ENCODE measurements around the gene FNIP2.

FNIP2 gene

DNA sequence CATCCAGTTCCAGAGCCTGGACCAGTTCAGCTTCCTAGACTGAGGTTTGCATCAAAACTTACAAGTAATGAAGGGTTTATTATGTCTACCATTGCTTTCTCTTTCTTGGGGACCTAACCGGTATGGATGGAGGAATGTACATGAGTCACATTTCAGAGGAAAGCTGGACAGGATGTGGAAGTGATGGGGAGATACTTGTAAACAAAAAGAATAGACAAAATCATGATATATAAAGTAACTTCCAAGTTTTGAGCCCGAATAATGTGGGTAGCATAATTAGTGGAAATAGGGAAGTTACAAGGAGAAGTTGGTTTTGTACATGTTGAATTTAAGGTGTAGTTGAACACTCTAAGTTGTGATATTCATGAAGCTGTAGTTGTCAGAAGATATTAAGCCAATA is 15.0 kb downstream of the FNIP2 start:
- no peak overlapping the region for H3K4me3 ChIP-seq (ENCODE audit: low read length)
- TF ChIP-seq, protein P1, sequence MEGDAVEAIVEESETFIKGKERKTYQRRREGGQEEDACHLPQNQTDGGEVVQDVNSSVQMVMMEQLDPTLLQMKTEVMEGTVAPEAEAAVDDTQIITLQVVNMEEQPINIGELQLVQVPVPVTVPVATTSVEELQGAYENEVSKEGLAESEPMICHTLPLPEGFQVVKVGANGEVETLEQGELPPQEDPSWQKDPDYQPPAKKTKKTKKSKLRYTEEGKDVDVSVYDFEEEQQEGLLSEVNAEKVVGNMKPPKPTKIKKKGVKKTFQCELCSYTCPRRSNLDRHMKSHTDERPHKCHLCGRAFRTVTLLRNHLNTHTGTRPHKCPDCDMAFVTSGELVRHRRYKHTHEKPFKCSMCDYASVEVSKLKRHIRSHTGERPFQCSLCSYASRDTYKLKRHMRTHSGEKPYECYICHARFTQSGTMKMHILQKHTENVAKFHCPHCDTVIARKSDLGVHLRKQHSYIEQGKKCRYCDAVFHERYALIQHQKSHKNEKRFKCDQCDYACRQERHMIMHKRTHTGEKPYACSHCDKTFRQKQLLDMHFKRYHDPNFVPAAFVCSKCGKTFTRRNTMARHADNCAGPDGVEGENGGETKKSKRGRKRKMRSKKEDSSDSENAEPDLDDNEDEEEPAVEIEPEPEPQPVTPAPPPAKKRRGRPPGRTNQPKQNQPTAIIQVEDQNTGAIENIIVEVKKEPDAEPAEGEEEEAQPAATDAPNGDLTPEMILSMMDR (conservative IDR thresholded peaks at IDR 0.05; ENCODE audit: low read depth, low read length): no peak
- DNase-seq (ENCODE audit: low read depth): no peak

DNA sequence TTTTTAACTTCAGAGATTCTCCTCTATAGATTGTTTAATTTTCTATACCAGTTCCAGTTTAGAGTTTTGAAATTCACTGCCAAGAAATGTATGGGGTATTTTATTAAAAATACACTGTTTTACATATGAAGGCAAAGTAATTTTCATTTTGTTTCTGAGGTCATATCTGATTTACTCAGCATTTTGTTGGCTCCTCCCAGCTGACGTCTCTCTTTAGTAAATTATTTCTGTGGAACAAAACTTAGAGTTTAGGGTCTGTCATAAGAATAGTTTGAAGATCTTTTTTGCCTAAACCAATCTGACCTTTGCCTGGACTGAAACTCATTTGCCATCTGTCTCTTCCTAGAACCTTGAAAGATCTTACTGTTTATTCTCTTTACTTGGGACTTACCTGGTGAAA is 16.9 kb downstream of the FNIP2 start:
- DNase-seq (ENCODE audit: low read depth): no peak
- TF ChIP-seq, protein P1 (conservative IDR thresholded peaks at IDR 0.05; ENCODE audit: low read depth, low read length): no peak
- no peak overlapping the region for H3K4me3 ChIP-seq (ENCODE audit: low read length)

DNA sequence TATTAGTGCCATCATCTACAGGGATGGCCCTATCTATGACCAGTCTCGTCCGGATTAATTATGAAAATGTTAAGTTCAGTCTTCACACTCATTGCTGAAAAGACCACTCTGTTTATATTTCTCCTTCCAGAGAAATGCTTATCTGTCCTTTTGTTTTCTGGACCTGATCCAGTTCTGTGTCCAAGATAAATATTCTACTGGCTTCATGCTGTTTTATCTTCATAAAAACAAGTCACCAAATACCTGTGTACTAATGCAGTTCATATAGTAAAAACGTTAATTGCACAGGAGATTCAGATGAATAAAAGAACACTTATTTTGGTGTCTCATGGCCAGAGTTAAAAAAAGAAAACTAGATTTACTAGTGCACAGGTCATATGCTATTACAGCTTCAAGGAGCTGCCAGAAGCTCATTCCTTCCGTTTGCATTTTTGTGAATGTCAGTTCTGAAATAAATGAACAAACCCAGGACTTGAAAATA is 17.3 kb downstream of the FNIP2 start:
- TF ChIP-seq, protein P1 (conservative IDR thresholded peaks at IDR 0.05; ENCODE audit: low read depth, low read length): no peak

DNA sequence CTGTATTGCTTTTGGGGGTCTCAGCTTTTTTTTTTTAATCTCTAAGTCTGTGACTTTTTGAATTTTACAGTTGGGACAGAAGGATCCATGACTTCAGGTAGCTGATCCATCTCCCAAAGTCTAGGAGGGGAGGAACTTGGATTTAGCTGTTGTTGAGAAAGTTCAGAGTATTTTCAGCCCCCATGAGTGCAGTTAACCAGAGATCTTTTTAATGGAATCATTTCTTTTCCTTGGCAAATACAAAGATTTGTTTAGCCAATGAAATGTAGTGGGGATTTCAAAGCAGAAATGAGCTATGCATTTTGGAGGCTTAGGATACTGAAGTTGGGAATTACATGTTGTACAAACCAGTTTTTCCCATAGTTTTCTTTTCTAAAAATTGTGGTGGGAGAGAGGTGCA is 18.1 kb downstream of the FNIP2 start:
- DNase-seq (ENCODE audit: low read depth): no peak
- TF ChIP-seq, protein P1 (conservative IDR thresholded peaks at IDR 0.05; ENCODE audit: low read depth, low read length): no peak
- H3K4me3 ChIP-seq (ENCODE audit: low read length): no peak overlapping the region

More for the DNA sequence above, 17.3 kb downstream of the FNIP2 start:
- DNase-seq (ENCODE audit: low read depth): no peak
- H3K4me3 ChIP-seq (ENCODE audit: low read length): no peak overlapping the region

DNA sequence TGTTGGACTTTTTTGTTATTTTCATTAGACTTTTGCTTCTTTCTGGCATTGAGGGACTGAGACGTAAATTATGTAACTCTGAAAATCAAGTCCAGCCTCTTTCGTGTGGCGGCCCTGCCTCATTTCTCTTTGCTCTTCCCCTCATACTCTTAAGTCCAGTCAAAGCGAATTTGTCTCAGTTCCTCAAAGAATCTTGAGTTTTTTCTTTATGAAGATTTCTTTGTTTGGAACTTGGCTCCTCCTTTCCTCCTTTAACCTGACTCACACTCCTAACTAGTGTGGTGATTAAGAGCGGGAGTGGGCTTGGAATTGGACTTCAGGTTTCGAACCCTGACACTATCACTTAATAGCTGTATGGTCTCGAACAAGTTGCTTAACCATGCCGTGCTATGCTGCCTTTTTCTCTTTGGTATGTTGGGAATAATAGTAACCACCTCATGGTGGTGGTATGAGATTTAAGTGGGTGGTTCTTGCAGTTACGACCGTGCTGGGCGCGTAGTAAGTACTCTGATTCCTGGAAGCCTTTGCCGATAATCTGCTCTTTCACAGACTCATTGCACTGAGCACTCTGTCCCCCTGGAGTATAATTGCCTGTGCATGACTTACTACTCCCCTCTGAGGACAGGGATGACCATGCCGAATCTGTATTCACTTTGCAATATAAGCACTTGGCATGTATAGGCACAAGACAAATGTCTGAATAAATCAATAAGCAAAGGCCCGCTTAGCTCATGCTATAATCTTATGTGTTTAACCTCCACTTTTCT is 19.1 kb downstream of the FNIP2 start:
- TF ChIP-seq, protein P1 (conservative IDR thresholded peaks at IDR 0.05; ENCODE audit: low read depth, low read length): no peak
- DNase-seq (ENCODE audit: low read depth): no peak
- H3K4me3 ChIP-seq (ENCODE audit: low read length): no peak overlapping the region

DNA sequence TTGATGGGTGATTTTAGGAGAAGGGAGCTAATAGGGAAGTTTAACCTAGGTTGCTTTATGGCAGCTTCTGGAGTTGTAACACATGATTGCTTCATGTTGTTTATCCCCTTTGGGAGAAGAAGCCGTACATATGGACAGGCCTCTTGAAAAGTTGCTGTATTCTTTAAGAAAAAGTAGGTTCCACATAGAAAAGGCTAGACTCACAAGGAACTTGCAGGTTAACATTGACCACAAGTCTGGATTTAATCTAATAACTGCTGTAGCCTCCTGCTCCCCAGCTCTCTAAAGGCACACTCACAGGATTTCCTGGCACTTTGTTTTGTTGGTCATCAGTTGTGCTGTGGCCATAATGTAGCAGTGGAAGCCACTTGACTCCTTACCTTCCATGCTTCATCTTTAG is 19.7 kb downstream of the FNIP2 start:
- no peak for DNase-seq (ENCODE audit: low read depth)
- TF ChIP-seq, protein P1 (conservative IDR thresholded peaks at IDR 0.05; ENCODE audit: low read depth, low read length): no peak
- no peak overlapping the region for H3K4me3 ChIP-seq (ENCODE audit: low read length)

DNA sequence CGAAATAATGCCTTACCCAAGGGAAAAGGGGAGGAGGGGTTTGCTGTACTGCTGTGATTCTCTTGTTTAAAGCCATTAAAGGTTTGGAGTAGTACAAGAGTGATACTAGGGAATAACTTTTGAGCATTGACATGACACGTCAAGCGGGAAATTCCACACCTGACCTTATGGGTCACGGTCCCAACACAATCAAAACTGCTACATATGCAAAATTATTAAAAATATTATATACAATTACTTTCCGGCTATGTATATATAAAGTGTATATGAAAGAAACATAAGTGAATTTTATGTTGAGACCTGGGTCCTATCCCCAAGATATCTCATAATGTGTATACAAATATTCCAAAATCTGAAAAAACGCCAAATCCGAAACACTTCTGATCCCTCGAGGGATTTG is 21.0 kb downstream of the FNIP2 start:
- DNase-seq (ENCODE audit: low read depth): no peak
- TF ChIP-seq, protein P1 (conservative IDR thresholded peaks at IDR 0.05; ENCODE audit: low read depth, low read length): no peak
- no peak overlapping the region for H3K4me3 ChIP-seq (ENCODE audit: low read length)

All from retinal pigment epithelial cell (primary cell).